RWPE2 (cell line): ENCODE results near the gene GPR15.

Experiments
- ATAC-seq: fragments of 200-7000 bp; cut with Tn5 transposase; 3 replicates; pipeline ENCODE4 v1.9.1; 2021; ENCODE audit warnings: low read depth
- DNase-seq: peaks from one replicate; pipeline ENCODE4 v3.0.0-alpha.2; 2020; ENCODE audit warnings: low spot score
- H3K27ac ChIP-seq: fragments of 450-650 bp; 2 replicates; pipeline ENCODE4 v1.5.1; 2017; ENCODE audit warnings: mild to moderate bottlenecking; ENCODE audit not compliant: poor library complexity, severe bottlenecking
- H3K27me3 ChIP-seq: fragments of 250-450 bp; sonication (Bioruptor Pico); 2 replicates; pipeline ENCODE4 v1.5.1; 2021; ENCODE audit warnings: mild to moderate bottlenecking, moderate library complexity; ENCODE audit not compliant: insufficient read depth, poor library complexity, severe bottlenecking
- H3K36me3 ChIP-seq: fragments of 250-450 bp; sonication (Bioruptor Pico); 2 replicates; pipeline ENCODE4 v1.5.1; 2020; ENCODE audit warnings: low read depth, mild to moderate bottlenecking, moderate library complexity
- H3K4me1 ChIP-seq: fragments of 250-450 bp; sonication (Bioruptor Pico); 2 replicates; pipeline ENCODE4 v1.5.1; 2021; ENCODE audit warnings: mild to moderate bottlenecking, moderate library complexity; ENCODE audit not compliant: insufficient read depth, poor library complexity, severe bottlenecking
- H3K4me3 ChIP-seq: fragments of 250-450 bp; sonication (Bioruptor Pico); 2 replicates; pipeline ENCODE4 v1.5.1; 2021; ENCODE audit warnings: mild to moderate bottlenecking, moderate library complexity; ENCODE audit not compliant: severe bottlenecking
- H3K9me3 ChIP-seq: fragments of 250-450 bp; sonication (Bioruptor Pico); 2 replicates; pipeline ENCODE4 v1.5.1; 2021; ENCODE audit warnings: mild to moderate bottlenecking, moderate library complexity; ENCODE audit not compliant: severe bottlenecking
- TF ChIP-seq, protein P1 (sequence below): fragments of 450-650 bp; IDR thresholded peaks from one replicate; pipeline ENCODE4 v1.5.1; 2017; ENCODE audit warnings: mild to moderate bottlenecking, moderate library complexity; ENCODE audit not compliant: poor library complexity, severe bottlenecking

The GPR15 gene

DNA sequence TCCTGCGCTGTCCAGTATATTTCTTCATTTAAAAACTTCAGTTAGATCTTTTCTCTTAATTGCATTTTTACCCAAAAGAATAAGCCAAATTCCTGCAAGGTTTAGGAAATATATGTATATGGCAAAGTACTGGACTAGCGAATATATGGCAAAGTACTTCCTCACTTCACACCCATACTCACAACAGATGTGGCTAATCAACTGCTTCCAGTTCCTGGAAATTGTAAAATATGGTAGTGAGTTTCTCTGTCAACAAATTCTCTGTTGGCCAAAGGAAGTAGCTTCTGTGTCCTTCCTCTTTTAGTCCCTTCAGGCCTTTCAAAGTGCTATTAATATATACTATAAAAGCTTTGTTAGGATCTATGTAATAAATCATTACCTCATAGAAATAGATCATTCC lies 22.0 kb downstream of the GPR15 start:
- TF ChIP-seq, protein P1, sequence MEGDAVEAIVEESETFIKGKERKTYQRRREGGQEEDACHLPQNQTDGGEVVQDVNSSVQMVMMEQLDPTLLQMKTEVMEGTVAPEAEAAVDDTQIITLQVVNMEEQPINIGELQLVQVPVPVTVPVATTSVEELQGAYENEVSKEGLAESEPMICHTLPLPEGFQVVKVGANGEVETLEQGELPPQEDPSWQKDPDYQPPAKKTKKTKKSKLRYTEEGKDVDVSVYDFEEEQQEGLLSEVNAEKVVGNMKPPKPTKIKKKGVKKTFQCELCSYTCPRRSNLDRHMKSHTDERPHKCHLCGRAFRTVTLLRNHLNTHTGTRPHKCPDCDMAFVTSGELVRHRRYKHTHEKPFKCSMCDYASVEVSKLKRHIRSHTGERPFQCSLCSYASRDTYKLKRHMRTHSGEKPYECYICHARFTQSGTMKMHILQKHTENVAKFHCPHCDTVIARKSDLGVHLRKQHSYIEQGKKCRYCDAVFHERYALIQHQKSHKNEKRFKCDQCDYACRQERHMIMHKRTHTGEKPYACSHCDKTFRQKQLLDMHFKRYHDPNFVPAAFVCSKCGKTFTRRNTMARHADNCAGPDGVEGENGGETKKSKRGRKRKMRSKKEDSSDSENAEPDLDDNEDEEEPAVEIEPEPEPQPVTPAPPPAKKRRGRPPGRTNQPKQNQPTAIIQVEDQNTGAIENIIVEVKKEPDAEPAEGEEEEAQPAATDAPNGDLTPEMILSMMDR, result no peak
- DNase-seq (no peak), ATAC-seq (no peak)
- Histone ChIP-seq H3K36me3 (no peaks in the 10 kb centered on the region), H3K27ac (no peak overlapping the region), H3K9me3 (no peaks in the 10 kb centered on the region), H3K27me3 (no peaks in the 10 kb centered on the region), H3K4me3 (no peak overlapping the region), H3K4me1 (no peaks in the 10 kb centered on the region)

DNA sequence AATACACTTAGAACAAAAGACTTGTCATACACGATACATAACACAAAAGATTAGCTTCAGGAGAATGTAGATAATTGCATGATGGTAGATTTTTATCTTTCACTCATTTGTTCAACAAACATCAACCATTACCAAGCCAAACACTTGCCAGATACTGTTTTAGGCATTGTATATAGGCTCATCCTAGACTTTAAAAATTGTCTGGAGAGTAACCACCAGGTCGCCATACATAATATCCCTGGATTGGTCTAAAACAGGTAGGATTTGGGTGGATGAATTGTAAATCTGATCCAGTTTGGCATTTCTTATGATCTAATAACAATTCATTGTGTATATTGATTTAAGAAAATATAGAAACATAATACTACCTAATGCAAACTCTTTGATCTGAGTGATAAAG lies 22.8 kb downstream of the GPR15 start:
- DNase-seq (no peak), ATAC-seq (no peak)
- Histone ChIP-seq H3K27ac (no peak overlapping the region), H3K36me3 (no peaks in the 10 kb centered on the region), H3K4me3 (no peak overlapping the region), H3K9me3 (no peaks in the 10 kb centered on the region), H3K4me1 (no peaks in the 10 kb centered on the region), H3K27me3 (no peaks in the 10 kb centered on the region)
- TF ChIP-seq, protein P1, result no peak

DNA sequence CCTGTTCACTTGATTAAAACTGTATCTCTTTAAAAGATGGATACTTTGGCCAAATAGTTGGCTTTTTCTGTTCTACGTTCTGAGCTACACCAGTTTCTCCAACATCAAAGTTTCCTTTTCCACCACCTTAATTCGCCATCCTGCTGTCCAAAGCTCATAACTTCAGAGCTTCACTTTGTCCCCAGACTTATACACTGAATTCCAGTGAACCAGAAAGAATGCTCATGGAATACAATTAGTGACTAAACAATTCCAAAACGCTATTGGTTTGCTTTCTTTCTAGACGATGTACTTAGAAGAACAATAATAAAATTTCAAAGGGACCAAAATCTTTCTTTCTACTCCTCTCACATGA lies 23.2 kb downstream of the GPR15 start:
- TF ChIP-seq, protein P1, result no peak
- Histone ChIP-seq H3K9me3 (no peaks in the 10 kb centered on the region), H3K36me3 (no peaks in the 10 kb centered on the region), H3K27me3 (no peaks in the 10 kb centered on the region), H3K4me3 (no peak overlapping the region), H3K4me1 (no peaks in the 10 kb centered on the region), H3K27ac (no peak overlapping the region)
- DNase-seq (no peak), ATAC-seq (no peak)

DNA sequence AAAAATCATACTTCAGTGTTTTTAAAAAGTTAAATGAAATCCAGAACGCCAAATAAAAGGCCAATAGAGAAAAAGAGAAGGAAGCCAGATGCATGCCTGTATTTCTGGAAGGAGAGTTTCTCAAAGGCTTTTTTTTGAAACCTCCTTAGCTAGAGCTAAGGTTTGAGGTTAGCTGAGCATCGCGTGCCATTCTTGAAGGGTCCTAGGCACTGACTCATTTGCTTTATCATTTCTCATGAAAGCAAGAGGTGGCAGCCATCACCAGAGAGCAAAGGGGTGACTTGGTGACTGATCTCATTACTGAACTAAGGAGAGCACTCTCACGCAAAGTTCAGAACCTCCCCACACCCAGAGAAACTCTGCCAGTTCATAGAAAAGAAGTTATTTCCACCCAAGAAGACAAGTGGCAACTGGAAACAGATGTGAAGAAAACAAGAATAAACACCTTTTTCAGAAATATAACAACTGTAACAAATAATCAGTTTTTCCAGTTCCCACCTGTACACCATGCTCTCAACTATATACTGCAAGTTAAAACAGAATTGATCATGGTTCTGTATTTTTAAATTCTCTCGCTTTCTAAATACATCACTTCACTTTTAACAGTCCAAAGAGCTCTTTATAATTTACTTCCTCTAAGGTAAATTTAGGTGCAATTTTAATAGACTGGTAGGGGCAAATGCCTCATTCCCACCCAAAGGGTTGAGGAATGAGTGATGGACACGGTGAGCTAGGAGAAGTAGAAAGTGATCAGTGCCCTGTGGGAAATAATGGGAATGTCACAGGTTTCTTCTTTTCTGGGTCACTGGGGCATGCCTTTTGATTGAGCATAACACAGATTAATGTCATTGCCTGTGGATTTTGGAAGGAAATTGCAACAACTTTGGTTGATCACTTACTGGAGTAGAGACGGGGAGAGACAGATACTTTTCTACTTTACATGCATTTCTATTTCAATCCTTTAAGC lies 24.7 kb downstream of the GPR15 start:
- Histone ChIP-seq H3K36me3 (no peaks in the 10 kb centered on the region), H3K27ac (no peak overlapping the region), H3K27me3 (no peaks in the 10 kb centered on the region), H3K4me3 (no peak overlapping the region), H3K4me1 (no peaks in the 10 kb centered on the region), H3K9me3 (no peaks in the 10 kb centered on the region)
- ATAC-seq (no peak), DNase-seq (no peak)
- TF ChIP-seq, protein P1, result no peak
